ENCODE data around the gene TBKBP1. TPM values are rescaled to one million over a fixed set of nuclear protein-coding genes. Genes with fewer than 3 reads are reported as not detected.

Gene TBKBP1
- total and polyA plus RNA-seq, 9 of the 15 experiments (the other 6 are each of a cell fraction or from before 2014, with no cell fraction given) = 0.03 to 15.6 (median 6.8) TPM

- intact Hi-C loops (cut with micrococcal nuclease) (no loop called here), in situ Hi-C loops (cut with MboI) (no loop called here)
- no peak for ATAC-seq
- no peak for DNase-seq (ENCODE audit: extremely low read depth in 1 of 4, low spot score in 3 of 4)
- CTCF ChIA-PET (ENCODE audit: low intra/inter-chr PET ratio) = no interaction called here
- H3K9ac ChIP-seq (ENCODE audit: insufficient read depth in 1 of 2, low read depth in 2 of 2, low read length in 2 of 2) = no peak overlapping the region
- no peak overlapping the region for H3K27ac ChIP-seq (ENCODE audit: extremely low read depth, low read depth, low read length)
- peaks cover 7% of the 10 kb centered on the region; the same call in 1 of the 2 replicates for H4K20me1 ChIP-seq (replicated peaks; ENCODE audit: control insufficient read depth, insufficient read depth, low read length)
- H3K9me3 ChIP-seq (replicated peaks; ENCODE audit: control insufficient read depth, insufficient read depth, low read depth, low read length) = no peaks in the 10 kb centered on the region
- POLR2A ChIA-PET = interaction anchor here (0.6 to 2.6 kb wide), 4 partner anchors 12 to 26 kb away, joined by 3 to 7 read pairs (median 4); no protein-coding TSS in a partner anchor
- no peaks in the 10 kb centered on the region for H3K79me2 ChIP-seq (ENCODE audit: control insufficient read depth, insufficient read depth, low read length)
- TF ChIP-seq EGR1 (conservative IDR thresholded peaks at IDR 0.05) (peak; percentile 76), ZNF318 (IDR thresholded peaks at IDR 0.05; ENCODE audit: borderline replicate concordance in 1 of 2, low read depth in 1 of 2) (no peak), KLF13 (tag; IDR thresholded peaks at IDR 0.05; ENCODE audit: borderline replicate concordance, low read depth) (no peak)
- H3K36me3 ChIP-seq (ENCODE audit: control insufficient read depth, insufficient read depth, low read length) = no peaks in the 10 kb centered on the region
- FAIRE-seq = no peak
- H3K27me3 ChIP-seq (ENCODE audit: control insufficient read depth in 2 of 2, insufficient read depth in 2 of 2, low read length in 2 of 2) = peaks cover 25 to 66% of the 10 kb centered on the region in 2 experiments
- no TSS peak for BruUV-seq (replicated peaks)
- WGBS (ENCODE audit: insufficient coverage, low coverage, missing lambda C conversion rate) = 2% methylated on average over 11 of the region's 12 CpGs
- no peak overlapping the region for H2AFZ ChIP-seq (ENCODE audit: low read depth, low read length)
- H3K9me1 ChIP-seq (ENCODE audit: control insufficient read depth, insufficient read depth, low read length) = no peaks in the 10 kb centered on the region
- no peak overlapping the region for H3K4me3 ChIP-seq
- H3K4me2 ChIP-seq (ENCODE audit: insufficient read depth, low read length) = no peak overlapping the region
- peaks cover 0 to 11% of the 10 kb centered on the region in 2 experiments; a peak in 2 of 5 replicates for H3K4me1 ChIP-seq (replicated peaks in 1 of 2; ENCODE audit: control insufficient read depth in 2 of 2, insufficient read depth in 2 of 2, low read length in 2 of 2)
Measured at GRCh38 chr17:47726796-47727703, 33.1 kb downstream of the TBKBP1 start.
